ENCODE results near the gene DYNLL1. TPM values are rescaled to one million over a fixed set of nuclear protein-coding genes. Genes with fewer than 3 reads are reported as not detected.

Gene DYNLL1
- total RNA-seq, 1 experiment from 2014 or later = 618 TPM

GRCh38 chr12:120544691-120545090, 48.8 kb downstream of the DYNLL1 start:
- H3K14ac ChIP-seq (ENCODE audit: insufficient read depth, low read length) = no peak overlapping the region
- H3K27ac Mint-ChIP-seq = no peak overlapping the region
- H3K4me1 Mint-ChIP-seq = no peaks in the 10 kb centered on the region; a peak in 1 of 4 replicates
- H3K4ac ChIP-seq (ENCODE audit: low read depth, low read length) = no peak overlapping the region
- H3K79me1 ChIP-seq (ENCODE audit: insufficient read depth, low read depth, low read length, poor library complexity, severe bottlenecking) = peaks cover 12% of the 10 kb centered on the region
- no peak overlapping the region for H2BK20ac ChIP-seq (ENCODE audit: low read depth, low read length, poor library complexity, severe bottlenecking)
- no peak overlapping the region for H2AFZ ChIP-seq (ENCODE audit: low read length)
- H3K23ac ChIP-seq (ENCODE audit: insufficient read length, low read depth, low read length) = no peak overlapping the region
- H3K27me3 ChIP-seq (ENCODE audit: insufficient read depth, low read length) = no peaks in the 10 kb centered on the region
- H3K56ac ChIP-seq (ENCODE audit: insufficient read length, low read depth, low read length) = no peak overlapping the region
- peaks cover 9 to 25% (median 12%) of the 10 kb centered on the region in 3 experiments; a peak in 5 of 7 replicates for H3K36me3 Mint-ChIP-seq (ENCODE audit: insufficient read depth in 1 of 3, low read depth in 3 of 3)
- H3K9me3 Mint-ChIP-seq = no peaks in the 10 kb centered on the region
- no peaks in the 10 kb centered on the region for H3K9me3 ChIP-seq (ENCODE audit: control insufficient read depth, low read depth, low read length)
- peaks cover 11% of the 10 kb centered on the region; the same call in 1 of the 2 replicates for H3K79me2 ChIP-seq (ENCODE audit: insufficient read depth, low read length)
- no peak overlapping the region for H3K18ac ChIP-seq (ENCODE audit: insufficient read length, low read depth, low read length)
- H2BK5ac ChIP-seq (ENCODE audit: insufficient read length, low read length) = no peak overlapping the region
- H3K4me3 Mint-ChIP-seq = no peak overlapping the region
- no peak overlapping the region for H2AK5ac ChIP-seq (ENCODE audit: insufficient read length, low read length)
- no peak overlapping the region for H4K91ac ChIP-seq (ENCODE audit: insufficient read length, low read depth, low read length)
- H2BK12ac ChIP-seq (ENCODE audit: insufficient read length, low read depth, low read length) = no peak overlapping the region
- no peak overlapping the region for H3K4me2 ChIP-seq (ENCODE audit: insufficient read depth, insufficient read length, low read length)
- no peak overlapping the region for H2BK15ac ChIP-seq (ENCODE audit: low read depth, low read length)
- no peak overlapping the region for H3K27ac ChIP-seq (ENCODE audit: insufficient read length, low read depth, low read length)
- TF ChIP-seq CTCF (conservative IDR thresholded peaks at IDR 0.05) = no peak
- H4K5ac ChIP-seq (ENCODE audit: insufficient read length, low read depth, low read length) = no peak overlapping the region
- H3K4me1 ChIP-seq (ENCODE audit: insufficient read depth, low read length) = no peaks in the 10 kb centered on the region
- H2BK120ac ChIP-seq (ENCODE audit: low read depth, low read length, poor library complexity, severe bottlenecking) = no peak overlapping the region
- no peaks in the 10 kb centered on the region for H4K20me1 ChIP-seq (ENCODE audit: control insufficient read depth, insufficient read depth, insufficient read length)
- no peaks in the 10 kb centered on the region for H3K23me2 ChIP-seq (ENCODE audit: insufficient read length, low read depth, low read length, poor library complexity, severe bottlenecking)
- H3K27me3 Mint-ChIP-seq (ENCODE audit: low read depth) = no peaks in the 10 kb centered on the region
- H4K8ac ChIP-seq (replicated peaks; ENCODE audit: insufficient read length, low read depth, low read length) = no peak overlapping the region
- no peak overlapping the region for H3K9ac ChIP-seq (ENCODE audit: extremely low read depth, insufficient read length, low read length)
- no peak for DNase-seq
- WGBS (ENCODE audit: extremely low coverage, insufficient read length, low lambda C conversion rate) = no CpG with 5 or more reads among the region's 3 CpGs
- no peak overlapping the region for H3T11ph ChIP-seq (ENCODE audit: low read length)
